Prostate gland (tissue), 2 donors: Measurements from ENCODE around the gene STAT3. TPM values are rescaled to one million over a fixed set of nuclear protein-coding genes. Genes with fewer than 3 reads are reported as not detected.
"Not testable (repeated sequence)": the region's sequence is repeated elsewhere in the genome, so short reads cannot be mapped to it uniquely, and the experiment has no call there.

Experiments
- DNase-seq: peaks from one replicate; pipeline ENCODE4 v3.0.0-alpha.2; 2019; ENCODE audit warnings: low spot score
- H3K27ac ChIP-seq, 2 donors: fragments of 200-600 bp; sonication (generic); 2 replicates each; pipeline ENCODE4 v1.5.1; 2017 to 2019
- H3K27me3 ChIP-seq: fragments of 200-600 bp; sonication (generic); replicated peaks from 2 replicates; pipeline ENCODE4 v1.5.1; 2019; ENCODE audit not compliant: insufficient read depth
- H3K36me3 ChIP-seq, 2 donors: fragments of 200-600 bp; sonication (generic); 1 replicate in 1 of 2; 2 replicates in 1 of 2; pipeline versions ENCODE4 v1.5.1 to v1.8.1; 2017 to 2019
- H3K4me1 ChIP-seq: fragments of 200-600 bp; sonication (generic); replicated peaks from 2 replicates; pipeline ENCODE4 v1.5.1; 2019
- H3K4me3 ChIP-seq, 2 donors: fragments of 200-600 bp; sonication (generic); 2 replicates each; pipeline ENCODE4 v1.5.1; 2017 to 2019
- H3K9me3 ChIP-seq: fragments of 200-600 bp; sonication (generic); 2 replicates; pipeline ENCODE4 v1.5.1; 2017
- POLR2A ChIP-seq: fragments of 450-650 bp; IDR thresholded peaks from one replicate; pipeline ENCODE4 v1.6.1; 2016; ENCODE audit warnings: antibody characterized with exemption, mild to moderate bottlenecking
- POLR2AphosphoS5 ChIP-seq: sonication (generic); formaldehyde crosslinking; IDR thresholded peaks from one replicate; pipeline ENCODE4 v1.6.1; 2017; ENCODE audit warnings: antibody characterized with exemption
- WGBS: methylation state at CpG from one replicate; pipeline ENCODE4 v1.1.5; 2018; 5-methylcytosine and 5-hydroxymethylcytosine counted together
- intact Hi-C: fragments of 100-400 bp; cut with DNase I; formaldehyde crosslinking; loops from one replicate; pipeline ENCODE4 v1.14.2; 2022
- total RNA-seq, 2 donors: library from RNA; depleted of rRNA; stranded (reverse); fragments of >200 nt; gene quantifications; one replicate each; pipeline ENCODE4 v1.1.0, GENCODE V29; 2016
- TF ChIP-seq, protein P1 (sequence below), 4 experiments: fragments of 200-600 bp in 2 of 4; fragments of 450-650 bp in 2 of 4; sonication (generic) in 2 of 4; IDR thresholded peaks; 1 replicate in 3 of 4; 2 replicates in 1 of 4; pipeline ENCODE4 v1.5.1; 2016 to 2019; ENCODE audit warnings: antibody characterized with exemption in 4 of 4, mild to moderate bottlenecking in 2 of 4, moderate library complexity in 2 of 4

Gene STAT3
- total RNA-seq, 2 donors from 2014 or later: 188 to 230 TPM

DNA sequence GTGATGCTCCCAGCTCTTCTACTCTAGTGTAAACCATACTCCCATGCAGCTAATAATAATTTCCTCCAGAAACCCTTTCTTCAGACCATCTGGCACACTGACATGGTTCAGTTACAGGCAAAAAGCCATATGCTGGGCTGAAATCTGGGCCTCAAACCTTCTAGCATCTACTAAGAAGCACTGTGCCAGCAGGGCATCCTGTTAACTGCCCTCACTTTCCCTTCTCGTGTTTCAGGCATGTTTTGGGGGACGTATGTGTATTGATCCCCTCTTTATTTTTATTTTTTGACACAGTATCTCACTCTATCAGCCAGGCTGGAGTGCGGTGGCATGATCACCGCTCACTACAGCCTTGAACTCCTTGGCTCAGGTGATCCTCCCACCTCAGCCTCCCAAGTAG is 66.7 kb downstream of the STAT3 start:
- Histone ChIP-seq H3K4me3 (no peak overlapping the region), H3K27ac (no peak overlapping the region), H3K9me3 (no peaks in the 10 kb centered on the region), H3K36me3 (peaks cover 2 to 3% of the 10 kb centered on the region in 2 donors), H3K27me3 (no peaks in the 10 kb centered on the region), H3K4me1 (no peaks in the 10 kb centered on the region)
- 80% methylated on average over 4 of the region's 4 CpGs for WGBS
- DNase-seq: no peak
- intact Hi-C loops: loop anchor here (5.0 kb wide), 1 partner anchor 191 kb away; no protein-coding TSS in a partner anchor
- TF ChIP-seq POLR2A (no peak), POLR2AphosphoS5 (no peak)
- TF ChIP-seq, protein P1, sequence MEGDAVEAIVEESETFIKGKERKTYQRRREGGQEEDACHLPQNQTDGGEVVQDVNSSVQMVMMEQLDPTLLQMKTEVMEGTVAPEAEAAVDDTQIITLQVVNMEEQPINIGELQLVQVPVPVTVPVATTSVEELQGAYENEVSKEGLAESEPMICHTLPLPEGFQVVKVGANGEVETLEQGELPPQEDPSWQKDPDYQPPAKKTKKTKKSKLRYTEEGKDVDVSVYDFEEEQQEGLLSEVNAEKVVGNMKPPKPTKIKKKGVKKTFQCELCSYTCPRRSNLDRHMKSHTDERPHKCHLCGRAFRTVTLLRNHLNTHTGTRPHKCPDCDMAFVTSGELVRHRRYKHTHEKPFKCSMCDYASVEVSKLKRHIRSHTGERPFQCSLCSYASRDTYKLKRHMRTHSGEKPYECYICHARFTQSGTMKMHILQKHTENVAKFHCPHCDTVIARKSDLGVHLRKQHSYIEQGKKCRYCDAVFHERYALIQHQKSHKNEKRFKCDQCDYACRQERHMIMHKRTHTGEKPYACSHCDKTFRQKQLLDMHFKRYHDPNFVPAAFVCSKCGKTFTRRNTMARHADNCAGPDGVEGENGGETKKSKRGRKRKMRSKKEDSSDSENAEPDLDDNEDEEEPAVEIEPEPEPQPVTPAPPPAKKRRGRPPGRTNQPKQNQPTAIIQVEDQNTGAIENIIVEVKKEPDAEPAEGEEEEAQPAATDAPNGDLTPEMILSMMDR (IDR thresholded peaks at IDR 0.05): no peak

DNA sequence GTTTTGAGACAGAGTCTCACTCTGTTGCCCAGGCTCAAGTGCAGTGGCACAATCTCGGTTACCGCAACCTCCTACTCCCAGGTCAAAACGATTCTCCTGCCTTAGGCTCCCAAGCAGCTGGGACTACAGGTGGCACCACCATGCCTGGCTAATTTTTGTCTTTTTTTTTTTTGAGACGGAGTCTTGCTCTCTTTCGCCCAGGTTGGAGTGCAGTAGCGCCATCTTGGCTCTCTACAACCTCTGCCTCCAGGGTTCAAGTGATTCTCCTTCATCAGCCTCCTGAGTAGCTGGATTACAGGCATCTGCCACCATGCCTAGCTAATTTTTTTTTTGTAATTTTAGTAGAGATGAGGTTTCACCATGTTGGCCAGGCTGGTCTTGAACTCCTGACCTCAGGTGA is 70.3 kb downstream of the STAT3 start:
- intact Hi-C loops, DNase-seq, H3K36me3 ChIP-seq, H3K27ac ChIP-seq, H3K4me3 ChIP-seq, H3K27me3 ChIP-seq, H3K9me3 ChIP-seq, H3K4me1 ChIP-seq: not testable (repeated sequence)
- 92% methylated on average over 6 of the region's 6 CpGs for WGBS

- DNase-seq: no peak
- Histone ChIP-seq H3K27me3 (no peaks in the 10 kb centered on the region), H3K9me3 (no peaks in the 10 kb centered on the region), H3K27ac (no peak overlapping the region), H3K4me1 (peaks cover 4% of the 10 kb centered on the region), H3K36me3 (peaks cover 2 to 3% of the 10 kb centered on the region in 2 donors), H3K4me3 (no peak overlapping the region)
- intact Hi-C loops: no loop called here
- TF ChIP-seq, protein P1 (IDR thresholded peaks at IDR 0.05): no peak
- TF ChIP-seq POLR2A: no peak
- no peak for TF ChIP-seq POLR2AphosphoS5
- WGBS: 65% methylated on average over 5 of the region's 5 CpGs
These were observed 70.9 kb downstream of the STAT3 start for GRCh38 chr17:42317266-42317845.

- TF ChIP-seq POLR2A (no peak), POLR2AphosphoS5 (no peak)
- TF ChIP-seq, protein P1 (IDR thresholded peaks at IDR 0.05): no peak
- Histone ChIP-seq H3K9me3 (no peaks in the 10 kb centered on the region), H3K27me3 (no peaks in the 10 kb centered on the region), H3K27ac (no peak overlapping the region), H3K36me3 (peaks cover 2 to 3% of the 10 kb centered on the region in 2 donors), H3K4me1 (peaks cover 6% of the 10 kb centered on the region), H3K4me3 (no peak overlapping the region)
- 84% methylated on average over 4 of the region's 4 CpGs for WGBS
- DNase-seq: no peak
- intact Hi-C loops: no loop called here
These were observed 71.5 kb downstream of the STAT3 start for GRCh38 chr17:42316755-42317154.

GRCh38 chr17:42315402-42316156 is 72.7 kb downstream of the STAT3 start:
- Histone ChIP-seq H3K9me3 (no peaks in the 10 kb centered on the region), H3K36me3 (peaks cover 2 to 3% of the 10 kb centered on the region in 2 donors), H3K27me3 (no peaks in the 10 kb centered on the region), H3K27ac (no peak overlapping the region), H3K4me3 (no peak overlapping the region), H3K4me1 (peaks cover 7% of the 10 kb centered on the region)
- WGBS: 77% methylated on average over 10 of the region's 10 CpGs
- TF ChIP-seq POLR2AphosphoS5 (no peak), POLR2A (no peak)
- TF ChIP-seq, protein P1 (IDR thresholded peaks at IDR 0.05): no peak
- DNase-seq: no peak
- intact Hi-C loops: no loop called here
